ENCODE measurements around the gene NPY5R. TPM values are rescaled to one million over a fixed set of nuclear protein-coding genes. Genes with fewer than 3 reads are reported as not detected.

Gene NPY5R
- not detected in 2 replicates for total RNA-seq (2014; rRNA removed; shearing (Covaris generic))
- polyA plus RNA-seq (2015; cell fraction: cytosol; rRNA removed), result not detected in 2 replicates
- polyA plus RNA-seq (2015; cell fraction: nucleus; rRNA removed), result not detected in 2 replicates

DNA sequence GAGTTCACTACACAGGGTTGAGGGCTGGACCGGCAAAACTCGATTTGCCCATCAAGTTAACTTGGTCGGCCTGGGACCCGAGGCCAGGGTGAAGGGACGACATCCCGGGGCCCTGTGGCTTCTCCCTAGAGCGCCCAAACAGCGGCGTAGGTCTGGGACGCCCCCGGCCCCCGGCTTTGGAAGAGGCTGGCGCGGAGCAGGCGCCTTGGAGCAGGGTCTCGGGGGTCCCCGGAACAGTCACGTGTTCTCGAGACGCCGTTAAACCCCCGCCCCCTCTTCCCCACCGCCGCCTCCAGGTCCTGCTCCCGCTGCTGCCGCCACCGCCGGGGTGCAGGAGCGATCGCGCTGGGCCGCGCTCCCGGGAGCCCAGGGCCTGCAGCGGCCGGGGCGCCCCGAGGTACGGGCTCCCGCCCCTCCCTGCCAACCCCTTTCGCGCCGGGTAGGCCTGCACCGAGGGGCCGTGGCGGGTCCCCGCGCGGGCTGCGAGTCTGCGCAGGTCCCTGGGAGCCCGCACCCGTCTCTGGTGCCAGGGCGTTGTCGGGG, at the start of gene NPY5R:
Gene NPY5R (plus strand): TSS at position 289 of the 543 bp plus-strand sequence. CDS start 6,382 bp downstream, outside the sequence.
- no peak for DNase-seq (ENCODE audit: low read depth, low spot score)
- in situ Hi-C loops (cut with HindIII; ENCODE audit: low pct_unique_long_range_greater_than_20kb, low sequenced_read_pairs), result no loop called here

- in situ Hi-C loops (cut with HindIII; ENCODE audit: low pct_unique_long_range_greater_than_20kb, low sequenced_read_pairs), result no loop called here
- no peak for DNase-seq (ENCODE audit: low read depth, low spot score)
These were observed 48.6 kb upstream of the NPY5R start for GRCh38 chr4:163295138-163295537.

GRCh38 chr4:163300445-163300844, 43.2 kb upstream of the NPY5R start:
- in situ Hi-C loops (cut with HindIII; ENCODE audit: low pct_unique_long_range_greater_than_20kb, low sequenced_read_pairs), result no loop called here

GRCh38 chr4:163303069-163303468, 40.6 kb upstream of the NPY5R start:
- DNase-seq (ENCODE audit: low read depth, low spot score), result no peak

More at GRCh38 chr4:163300445-163300844, 43.2 kb upstream of the NPY5R start:
- DNase-seq (ENCODE audit: low read depth, low spot score), result no peak

DNA sequence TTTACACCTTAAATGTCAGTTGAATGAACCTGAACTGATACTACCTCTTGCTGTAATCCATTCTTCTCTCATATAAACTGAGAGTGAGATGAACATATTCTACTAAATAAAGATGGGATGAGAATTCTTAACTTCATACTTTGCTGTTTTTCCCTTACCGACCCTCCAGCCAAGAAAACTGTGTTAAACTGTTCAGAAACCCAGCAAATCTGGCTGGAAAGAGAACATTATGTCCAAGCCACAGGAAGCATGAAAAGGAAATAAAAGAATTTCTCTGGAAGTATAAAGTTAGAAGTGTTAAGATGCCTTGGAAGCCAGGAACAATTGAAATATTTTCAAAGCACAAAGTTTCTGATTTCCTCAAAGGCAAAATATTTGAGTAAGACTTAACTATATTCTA, 34.2 kb upstream of the NPY5R start:
- in situ Hi-C loops (cut with HindIII; ENCODE audit: low pct_unique_long_range_greater_than_20kb, low sequenced_read_pairs), result no loop called here
- DNase-seq (ENCODE audit: low read depth, low spot score), result no peak

More at GRCh38 chr4:163303069-163303468, 40.6 kb upstream of the NPY5R start:
- in situ Hi-C loops (cut with HindIII; ENCODE audit: low pct_unique_long_range_greater_than_20kb, low sequenced_read_pairs), result no loop called here

GRCh38 chr4:163317110-163317509, 26.6 kb upstream of the NPY5R start:
- no peak for DNase-seq (ENCODE audit: low read depth, low spot score)
- in situ Hi-C loops (cut with HindIII; ENCODE audit: low pct_unique_long_range_greater_than_20kb, low sequenced_read_pairs), result no loop called here

- DNase-seq (ENCODE audit: low read depth, low spot score), result no peak
- in situ Hi-C loops (cut with HindIII; ENCODE audit: low pct_unique_long_range_greater_than_20kb, low sequenced_read_pairs), result no loop called here
These were observed 12.6 kb upstream of the NPY5R start for GRCh38 chr4:163330916-163331628.

DNA sequence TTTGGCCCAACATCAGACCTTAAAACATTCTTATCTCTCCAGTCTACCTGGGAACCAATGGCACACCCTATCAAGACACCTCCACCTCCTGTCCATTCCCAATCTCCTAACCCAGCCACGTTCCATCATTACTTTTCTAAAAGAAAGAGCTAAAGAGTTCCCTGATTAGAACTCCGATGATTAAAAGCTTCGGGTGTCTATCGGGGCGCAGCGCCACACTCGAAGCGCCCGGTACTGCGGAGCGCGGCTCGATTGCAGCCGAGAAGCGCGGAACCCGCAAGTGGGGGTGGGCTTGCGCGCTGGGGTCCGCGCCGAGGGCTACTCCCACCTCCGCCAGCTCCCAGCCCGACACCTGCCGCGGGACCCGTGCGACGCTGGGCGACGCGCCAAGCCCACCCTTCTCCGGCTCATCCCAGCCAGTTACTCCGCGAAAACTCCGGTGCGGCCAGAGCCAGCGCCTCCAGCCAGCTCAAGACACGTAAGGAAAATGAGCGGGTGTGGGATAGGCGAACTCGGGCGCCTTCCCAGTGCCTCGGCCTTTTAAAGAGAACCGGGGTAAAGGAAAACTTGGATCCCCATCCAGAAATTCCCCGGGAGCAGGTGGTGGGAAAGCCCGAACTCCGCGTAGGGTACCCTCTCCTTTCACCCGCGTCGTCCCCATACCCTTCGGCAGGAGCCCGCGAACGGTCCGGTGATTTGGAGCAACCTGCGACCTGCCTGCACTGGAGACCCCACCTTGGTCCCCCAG, 11.9 kb upstream of the NPY5R start:
- in situ Hi-C loops (cut with HindIII; ENCODE audit: low pct_unique_long_range_greater_than_20kb, low sequenced_read_pairs), result no loop called here
- DNase-seq (ENCODE audit: low read depth, low spot score), result peak; percentile 8

GRCh38 chr4:163332526-163333406, 10.9 kb upstream of the NPY5R start, which contains the start of gene NPY1R:
Gene NPY1R, minus strand, starts transcription at chr4:163332596. Its CDS starts 6,042 bp downstream, at chr4:163326554.
- in situ Hi-C loops (cut with HindIII; ENCODE audit: low pct_unique_long_range_greater_than_20kb, low sequenced_read_pairs), result no loop called here
- peak; percentile 86 for DNase-seq (ENCODE audit: low read depth, low spot score)

GRCh38 chr4:163335384-163335783, 8.3 kb upstream of the NPY5R start:
- DNase-seq (ENCODE audit: low read depth, low spot score), result no peak
- in situ Hi-C loops (cut with HindIII; ENCODE audit: low pct_unique_long_range_greater_than_20kb, low sequenced_read_pairs), result no loop called here

DNA sequence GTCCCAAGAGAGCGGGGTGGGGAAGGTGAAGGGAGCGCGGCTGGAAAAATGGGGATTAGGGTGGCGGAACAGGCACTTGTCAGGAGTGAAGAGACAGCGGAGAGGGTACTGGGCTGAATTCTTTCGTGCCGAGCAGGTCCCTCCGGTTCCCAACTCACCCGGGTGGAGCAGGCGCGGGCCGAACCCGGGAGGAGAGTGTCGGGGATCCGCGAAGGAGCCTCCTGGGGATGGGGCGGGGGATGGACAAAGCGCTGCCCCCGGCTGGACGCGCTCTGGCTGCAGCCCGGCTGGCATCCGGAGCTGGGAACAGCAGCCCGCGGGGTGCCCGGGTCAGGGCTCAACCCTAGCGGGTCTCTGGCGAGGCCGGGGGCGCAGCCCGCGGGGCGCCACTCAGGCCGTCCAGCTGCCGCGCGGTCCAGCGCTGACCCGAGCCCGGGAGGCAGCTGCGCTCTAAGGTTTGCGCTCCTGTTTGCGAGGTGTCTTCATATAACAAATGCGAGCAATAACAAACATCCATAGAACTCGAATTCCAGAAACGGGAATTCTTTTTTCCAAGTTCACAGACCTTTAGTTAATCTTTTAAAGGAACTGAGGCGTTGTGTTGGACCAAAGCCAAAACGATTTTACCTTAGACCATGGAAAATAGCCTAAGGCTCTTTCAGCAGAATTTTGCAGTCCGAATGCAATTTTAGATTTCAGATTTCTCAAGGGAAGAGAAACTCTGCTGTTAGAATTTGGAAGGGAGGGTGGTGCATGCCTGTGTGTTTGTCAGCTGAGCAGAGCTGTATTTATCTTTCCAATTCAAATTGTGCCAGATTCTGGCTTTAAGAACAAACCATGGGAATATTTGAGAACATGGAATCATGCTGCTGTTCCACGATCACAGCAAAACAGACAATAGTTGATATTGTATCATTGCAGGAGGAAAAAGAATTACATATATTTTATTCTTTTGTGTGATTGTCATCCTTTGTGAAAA, 744 bp downstream of the NPY5R start:
- DNase-seq (ENCODE audit: low read depth, low spot score), result no peak
- in situ Hi-C loops (cut with HindIII; ENCODE audit: low pct_unique_long_range_greater_than_20kb, low sequenced_read_pairs), result no loop called here

GRCh38 chr4:163350672-163351071, 7.0 kb downstream of the NPY5R start:
- in situ Hi-C loops (cut with HindIII; ENCODE audit: low pct_unique_long_range_greater_than_20kb, low sequenced_read_pairs), result no loop called here
- no peak for DNase-seq (ENCODE audit: low read depth, low spot score)

DNA sequence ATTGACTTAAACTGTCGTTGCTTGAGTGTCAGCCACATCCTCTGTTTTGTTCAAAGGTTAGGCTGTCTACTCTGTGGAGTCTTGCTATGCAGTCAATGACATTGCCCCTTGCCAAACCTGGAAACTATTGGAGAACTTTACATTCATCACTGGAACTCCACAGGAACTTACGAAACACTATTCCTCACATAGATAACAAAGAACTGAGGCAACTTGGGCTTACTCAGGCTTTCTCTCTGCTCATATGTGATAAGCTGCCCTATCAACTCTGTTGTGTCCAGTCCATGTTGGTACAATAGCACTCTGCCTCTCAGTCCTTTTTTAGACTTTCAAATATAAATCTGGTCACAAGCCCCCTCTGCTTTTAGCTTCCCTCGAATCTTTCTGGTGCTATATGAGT, 9.4 kb downstream of the NPY5R start:
- in situ Hi-C loops (cut with HindIII; ENCODE audit: low pct_unique_long_range_greater_than_20kb, low sequenced_read_pairs), result no loop called here
- no peak for DNase-seq (ENCODE audit: low read depth, low spot score)

DNA sequence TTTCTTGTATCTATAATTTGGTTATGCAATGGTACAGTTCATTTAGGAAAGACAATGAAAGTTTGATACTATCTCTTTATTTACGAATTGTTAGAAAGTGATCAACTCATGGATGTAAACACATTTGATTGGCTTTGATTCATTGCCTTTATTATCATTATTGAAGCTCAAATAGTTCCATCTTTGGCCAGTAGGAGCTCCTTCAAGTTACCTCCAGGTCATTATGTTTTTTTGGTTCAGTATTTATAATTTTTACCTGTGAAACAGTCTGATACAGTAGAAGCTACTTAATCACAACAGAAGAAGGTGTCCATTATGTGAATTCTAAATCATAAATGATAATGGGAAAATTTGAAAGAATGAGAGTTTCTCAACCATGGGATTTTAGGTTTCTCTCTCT, 12.4 kb downstream of the NPY5R start:
- in situ Hi-C loops (cut with HindIII; ENCODE audit: low pct_unique_long_range_greater_than_20kb, low sequenced_read_pairs), result no loop called here
- DNase-seq (ENCODE audit: low read depth, low spot score), result no peak

- in situ Hi-C loops (cut with HindIII; ENCODE audit: low pct_unique_long_range_greater_than_20kb, low sequenced_read_pairs), result no loop called here
- DNase-seq (ENCODE audit: low read depth, low spot score), result peak; percentile 70
These were observed 24.0 kb downstream of the NPY5R start for GRCh38 chr4:163367651-163368050.

DNA sequence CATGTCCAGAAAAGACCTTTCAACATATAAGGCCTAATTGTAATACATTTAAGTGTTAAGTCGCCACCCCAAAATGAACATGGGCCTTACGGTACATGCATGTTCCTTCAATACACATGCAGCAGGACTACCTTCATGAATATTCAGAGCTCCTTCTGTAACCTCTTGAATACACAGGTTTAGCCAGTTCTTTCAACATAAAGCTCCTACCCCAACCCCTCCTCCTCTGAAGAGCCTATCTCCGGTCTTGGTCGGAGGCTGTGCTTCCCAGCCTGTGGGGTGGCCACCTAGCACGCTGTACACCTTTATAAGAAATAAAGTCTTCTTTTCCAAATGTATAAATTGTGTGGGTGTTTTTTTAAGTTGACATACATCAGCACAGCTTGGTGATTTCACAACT, 28.3 kb downstream of the NPY5R start:
- in situ Hi-C loops (cut with HindIII; ENCODE audit: low pct_unique_long_range_greater_than_20kb, low sequenced_read_pairs), result no loop called here
- no peak for DNase-seq (ENCODE audit: low read depth, low spot score)
